ENCODE data around the gene POLR3B. TPM values are rescaled to one million over a fixed set of nuclear protein-coding genes. Genes with fewer than 3 reads are reported as not detected.

The POLR3B gene
- total RNA-seq, 4 donors from 2014 or later: 5.6 to 8.4 (median 7.7) TPM

DNA sequence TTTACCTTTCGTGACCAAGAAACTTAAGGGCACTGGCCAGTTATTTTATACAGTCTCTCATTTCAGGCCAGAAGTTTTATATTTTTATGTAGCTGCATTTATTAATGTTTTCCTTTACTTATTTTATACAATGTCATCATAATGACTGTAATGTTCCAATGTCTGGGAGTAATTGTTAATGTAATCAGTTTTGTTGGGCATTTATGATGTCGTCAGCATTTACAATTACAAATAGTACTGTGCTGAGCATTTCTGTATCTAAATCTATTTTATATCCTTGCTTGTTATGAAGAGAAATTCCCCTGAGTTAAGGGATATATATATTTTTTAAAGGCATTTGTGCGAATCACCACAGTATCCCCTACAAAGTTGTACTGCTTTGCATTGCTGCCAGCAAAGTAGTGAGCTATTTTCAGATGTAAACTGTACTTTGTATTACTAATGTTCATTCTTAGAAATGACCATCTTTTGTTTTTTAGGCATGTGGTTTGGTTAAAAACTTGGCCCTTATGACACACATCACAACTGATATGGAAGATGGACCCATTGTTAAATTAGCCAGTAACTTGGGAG, 74.4 kb downstream of the POLR3B start:
- intact Hi-C loops (cut with DNase I; ENCODE audit: low total_unique reads) (no loop called here), in situ Hi-C loops (cut with MboI; ENCODE audit: low pct_ligation_motif_present in 1 of 4, low pct_unique_long_range_greater_than_20kb in 1 of 4, low sequenced_read_pairs in 3 of 4) (no loop called here)
- Histone ChIP-seq H3K27me3 (no peaks in the 10 kb centered on the region), H3K36me3 (peaks cover 0 to 3% (median under 1%) of the 10 kb centered on the region in 4 donors), H3K4me1 (peaks cover 0 to 6% (median 2%) of the 10 kb centered on the region in 4 donors), H3K27ac (no peak overlapping the region), H3K4me3 (no peak overlapping the region), H3K9me3 (no peaks in the 10 kb centered on the region)
- TF ChIP-seq POLR2A (IDR thresholded peaks at IDR 0.05): no peak
- TF ChIP-seq EP300 (IDR thresholded peaks at IDR 0.05; ENCODE audit: low read depth): no peak
- TF ChIP-seq, protein P1, sequence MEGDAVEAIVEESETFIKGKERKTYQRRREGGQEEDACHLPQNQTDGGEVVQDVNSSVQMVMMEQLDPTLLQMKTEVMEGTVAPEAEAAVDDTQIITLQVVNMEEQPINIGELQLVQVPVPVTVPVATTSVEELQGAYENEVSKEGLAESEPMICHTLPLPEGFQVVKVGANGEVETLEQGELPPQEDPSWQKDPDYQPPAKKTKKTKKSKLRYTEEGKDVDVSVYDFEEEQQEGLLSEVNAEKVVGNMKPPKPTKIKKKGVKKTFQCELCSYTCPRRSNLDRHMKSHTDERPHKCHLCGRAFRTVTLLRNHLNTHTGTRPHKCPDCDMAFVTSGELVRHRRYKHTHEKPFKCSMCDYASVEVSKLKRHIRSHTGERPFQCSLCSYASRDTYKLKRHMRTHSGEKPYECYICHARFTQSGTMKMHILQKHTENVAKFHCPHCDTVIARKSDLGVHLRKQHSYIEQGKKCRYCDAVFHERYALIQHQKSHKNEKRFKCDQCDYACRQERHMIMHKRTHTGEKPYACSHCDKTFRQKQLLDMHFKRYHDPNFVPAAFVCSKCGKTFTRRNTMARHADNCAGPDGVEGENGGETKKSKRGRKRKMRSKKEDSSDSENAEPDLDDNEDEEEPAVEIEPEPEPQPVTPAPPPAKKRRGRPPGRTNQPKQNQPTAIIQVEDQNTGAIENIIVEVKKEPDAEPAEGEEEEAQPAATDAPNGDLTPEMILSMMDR (IDR thresholded peaks at IDR 0.05): no peak
- no peak for TF ChIP-seq POLR2AphosphoS5 (IDR thresholded peaks at IDR 0.05)
- no peak for DNase-seq
- WGBS, 2 donors (ENCODE audit: low coverage in 1 of 2): 87% methylated on average over 3 of the region's 3 CpGs

DNA sequence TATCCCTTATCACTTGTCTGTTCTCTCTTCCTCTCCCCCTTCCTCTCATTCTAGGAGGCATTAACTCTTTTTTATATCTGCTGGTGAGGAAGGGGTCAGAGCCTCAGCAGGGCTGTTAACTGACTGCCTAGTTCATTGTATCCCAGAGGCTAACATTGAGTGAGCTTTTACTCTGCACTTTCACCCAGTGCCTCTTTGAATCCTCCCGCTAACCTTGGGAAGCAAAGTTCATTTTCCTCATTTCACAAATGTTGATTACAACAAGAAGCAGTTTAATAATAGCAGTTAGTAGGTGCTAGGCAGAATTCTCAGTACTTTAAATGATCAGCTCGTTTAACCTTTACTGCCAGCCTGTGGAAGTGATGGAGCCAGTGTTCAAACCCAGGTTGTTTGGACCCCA, 75.5 kb downstream of the POLR3B start:
- 78 to 82% methylated on average over 1 to 2 of the region's 2 CpGs for WGBS, 2 donors (ENCODE audit: low coverage in 1 of 2)
- Histone ChIP-seq H3K4me1 (peaks cover 0 to 5% (median 2%) of the 10 kb centered on the region in 4 donors), H3K9me3 (no peaks in the 10 kb centered on the region), H3K4me3 (no peak overlapping the region), H3K27me3 (no peaks in the 10 kb centered on the region), H3K27ac (no peak overlapping the region), H3K36me3 (peaks cover 0 to 13% (median 0%) of the 10 kb centered on the region in 4 donors)
- in situ Hi-C loops (cut with MboI; ENCODE audit: low pct_ligation_motif_present in 1 of 4, low pct_unique_long_range_greater_than_20kb in 1 of 4, low sequenced_read_pairs in 3 of 4) (no loop called here), intact Hi-C loops (cut with DNase I; ENCODE audit: low total_unique reads) (no loop called here)
- TF ChIP-seq, protein P1 (IDR thresholded peaks at IDR 0.05): no peak
- TF ChIP-seq EP300 (IDR thresholded peaks at IDR 0.05; ENCODE audit: low read depth) (no peak), POLR2A (IDR thresholded peaks at IDR 0.05) (no peak), POLR2AphosphoS5 (IDR thresholded peaks at IDR 0.05) (no peak)
- DNase-seq: no peak

DNA sequence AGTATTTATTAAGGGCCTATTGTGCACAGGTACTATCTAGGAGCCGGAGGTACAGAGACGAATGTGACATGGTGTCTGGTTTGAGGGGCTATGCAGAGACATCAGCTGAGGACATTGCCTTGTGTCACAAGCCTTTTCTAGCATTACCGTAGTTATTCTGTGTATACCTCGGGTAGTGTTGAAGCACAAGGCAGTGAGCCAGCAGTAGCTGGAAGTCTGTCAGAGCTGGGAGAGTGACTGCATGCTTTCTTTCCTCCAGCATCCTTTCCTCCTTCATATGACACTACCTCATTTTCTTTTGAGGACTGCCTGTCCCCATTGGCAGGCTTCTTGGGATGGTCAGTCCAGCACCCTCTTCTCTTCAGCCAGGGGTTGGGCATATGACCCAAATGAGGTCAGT, 77.0 kb downstream of the POLR3B start:
- intact Hi-C loops (cut with DNase I; ENCODE audit: low total_unique reads): no loop called here
- in situ Hi-C loops (cut with MboI; ENCODE audit: low pct_ligation_motif_present in 1 of 4, low pct_unique_long_range_greater_than_20kb in 1 of 4, low sequenced_read_pairs in 3 of 4): no loop called here
- WGBS, 2 donors (ENCODE audit: low coverage in 1 of 2): 90 to 100% methylated on average over 2 to 4 of the region's 4 CpGs

DNA sequence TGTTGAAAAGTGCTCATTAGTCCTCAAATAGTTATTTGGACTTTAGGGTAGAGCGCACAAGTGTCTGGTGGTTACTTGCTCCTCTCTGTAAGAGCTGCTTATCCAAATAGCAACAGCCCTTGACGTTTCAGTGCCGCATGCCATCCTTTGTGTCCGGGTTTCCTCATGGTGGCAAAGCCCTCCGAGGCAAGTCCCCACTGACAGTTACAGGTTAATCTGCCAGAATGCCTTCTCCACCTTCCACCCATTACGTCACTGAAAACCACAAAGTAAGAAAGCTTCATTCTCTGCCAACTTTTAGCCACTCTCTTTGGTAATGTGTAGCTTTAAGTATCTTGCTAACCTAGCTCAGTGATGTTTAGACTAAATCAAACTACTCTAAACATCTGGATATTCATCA, 78.6 kb downstream of the POLR3B start:
- 89 to 93% methylated on average over 3 to 6 of the region's 6 CpGs for WGBS, 2 donors (ENCODE audit: low coverage in 1 of 2)
- H3K4me1 ChIP-seq: no peaks in the 10 kb centered on the region
- intact Hi-C loops (cut with DNase I; ENCODE audit: low total_unique reads): no loop called here
- H3K27me3 ChIP-seq: no peaks in the 10 kb centered on the region
- peaks cover 0 to 17% (median 0%) of the 10 kb centered on the region in 4 donors for H3K36me3 ChIP-seq
- H3K4me3 ChIP-seq: no peak overlapping the region
- in situ Hi-C loops (cut with MboI; ENCODE audit: low pct_ligation_motif_present in 1 of 4, low pct_unique_long_range_greater_than_20kb in 1 of 4, low sequenced_read_pairs in 3 of 4): no loop called here
- H3K9me3 ChIP-seq: no peaks in the 10 kb centered on the region
- TF ChIP-seq, protein P1 (IDR thresholded peaks at IDR 0.05): no peak
- TF ChIP-seq EP300 (IDR thresholded peaks at IDR 0.05; ENCODE audit: low read depth) (no peak), POLR2AphosphoS5 (IDR thresholded peaks at IDR 0.05) (no peak), POLR2A (IDR thresholded peaks at IDR 0.05) (no peak)
- H3K27ac ChIP-seq: no peak overlapping the region
- DNase-seq: no peak

More for the DNA sequence above, 77.0 kb downstream of the POLR3B start:
- peaks cover 0 to 17% (median 0%) of the 10 kb centered on the region in 4 donors for H3K36me3 ChIP-seq
- no peaks in the 10 kb centered on the region for H3K4me1 ChIP-seq
- H3K27me3 ChIP-seq: no peaks in the 10 kb centered on the region
- H3K4me3 ChIP-seq: no peak overlapping the region
- no peak for DNase-seq
- no peak overlapping the region for H3K27ac ChIP-seq
- H3K9me3 ChIP-seq: no peaks in the 10 kb centered on the region
- TF ChIP-seq POLR2AphosphoS5 (IDR thresholded peaks at IDR 0.05): no peak
- TF ChIP-seq, protein P1 (IDR thresholded peaks at IDR 0.05): no peak
- TF ChIP-seq EP300 (IDR thresholded peaks at IDR 0.05; ENCODE audit: low read depth): no peak
- TF ChIP-seq POLR2A (IDR thresholded peaks at IDR 0.05): no peak

Data from transverse colon (tissue), 4 donors.